Lung microvascular endothelial cell (primary cell): Measurements from ENCODE around the gene ILDR2. TPM values are rescaled to one million over a fixed set of nuclear protein-coding genes. Genes with fewer than 3 reads are reported as not detected.
"Not testable (repeated sequence)": the region's sequence is repeated elsewhere in the genome, so short reads cannot be mapped to it uniquely, and the experiment has no call there.

Experiments
- DNase-seq, 2 donors: peaks; one replicate each; pipeline versions ENCODE4 v3.0.0 to v3.0.0-alpha.2; 2010; ENCODE audit warnings: low read depth in 2 of 2
- total RNA-seq: library from RNA; depleted of rRNA; stranded (reverse); fragments of >200 nt; gene quantifications from 2 replicates; pipeline ENCODE4 v1.2.1, GENCODE V29; 2014

The ILDR2 gene
- total RNA-seq, 1 donor from 2014 or later, result not detected

DNA sequence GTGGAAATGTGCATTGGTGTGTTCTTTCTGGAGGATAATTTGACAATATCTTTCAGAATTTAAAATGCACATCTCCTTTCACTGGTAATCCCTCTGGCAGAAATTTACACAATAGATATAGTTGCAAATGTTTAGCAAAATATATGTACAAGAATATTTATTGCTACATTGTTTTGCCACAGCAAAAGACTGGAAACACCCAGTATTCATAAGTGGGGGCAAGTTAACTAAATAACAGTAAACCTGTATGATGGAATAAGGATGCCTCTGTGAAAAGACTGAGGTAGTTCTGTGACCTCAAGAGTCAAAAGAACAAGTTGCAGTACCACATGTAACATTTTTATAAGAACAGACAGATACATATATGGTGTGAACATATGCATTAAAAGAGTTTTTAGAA is 85.6 kb downstream of the ILDR2 start:
- DNase-seq, result no peak

DNA sequence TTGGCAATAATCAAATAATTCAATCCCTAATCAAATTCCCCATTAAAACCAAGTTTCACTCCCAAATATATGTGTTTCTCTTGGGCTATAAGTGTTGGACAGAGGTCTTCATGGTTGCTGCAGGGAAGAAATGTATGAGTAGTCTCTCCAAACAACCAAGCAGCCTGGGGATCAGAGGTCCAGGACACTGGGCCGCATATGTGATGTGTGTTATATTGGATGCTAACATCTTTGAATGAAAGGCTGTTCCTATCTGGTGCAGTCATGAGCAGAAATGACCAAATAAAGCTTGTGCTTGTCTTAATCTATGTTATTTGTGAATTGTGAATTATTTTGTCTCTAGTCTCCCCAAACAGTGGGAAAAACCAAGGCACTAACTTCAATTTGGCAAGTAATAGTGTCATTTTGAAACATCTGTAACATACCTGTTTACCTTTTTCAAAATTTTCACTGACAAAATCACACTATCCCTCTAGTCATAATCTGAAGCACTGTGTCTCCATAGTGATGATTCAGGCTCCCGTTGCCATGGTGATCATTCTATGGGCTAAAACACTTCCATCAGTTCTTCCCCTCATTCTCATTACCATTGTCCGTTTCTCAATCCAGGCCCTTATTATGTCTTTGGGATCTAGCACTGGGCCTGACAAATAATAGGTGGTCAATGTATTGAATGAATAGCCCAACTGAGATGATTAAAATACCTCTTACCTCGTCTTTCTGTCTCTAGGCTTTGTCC is 86.8 kb downstream of the ILDR2 start:
- DNase-seq, result no peak

DNA sequence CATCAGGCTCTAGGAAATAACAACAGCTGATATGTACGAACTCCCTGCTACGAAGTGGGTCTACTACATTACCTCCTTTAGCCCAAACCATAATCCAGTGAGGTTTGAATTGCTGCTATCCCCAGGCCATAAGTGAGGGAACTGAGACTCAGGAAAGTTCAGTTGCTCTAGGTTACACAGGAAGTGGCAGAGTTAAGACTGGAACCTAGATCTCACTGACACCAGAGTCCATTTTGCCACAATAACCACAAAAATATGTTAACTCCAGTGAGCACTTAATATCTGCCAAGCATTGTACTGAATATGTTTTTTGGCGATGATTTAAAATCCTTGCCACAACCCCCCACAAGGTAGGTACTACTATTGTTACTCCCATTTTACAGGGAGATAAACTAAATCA is 90.4 kb downstream of the ILDR2 start:
- no peak for DNase-seq

DNA sequence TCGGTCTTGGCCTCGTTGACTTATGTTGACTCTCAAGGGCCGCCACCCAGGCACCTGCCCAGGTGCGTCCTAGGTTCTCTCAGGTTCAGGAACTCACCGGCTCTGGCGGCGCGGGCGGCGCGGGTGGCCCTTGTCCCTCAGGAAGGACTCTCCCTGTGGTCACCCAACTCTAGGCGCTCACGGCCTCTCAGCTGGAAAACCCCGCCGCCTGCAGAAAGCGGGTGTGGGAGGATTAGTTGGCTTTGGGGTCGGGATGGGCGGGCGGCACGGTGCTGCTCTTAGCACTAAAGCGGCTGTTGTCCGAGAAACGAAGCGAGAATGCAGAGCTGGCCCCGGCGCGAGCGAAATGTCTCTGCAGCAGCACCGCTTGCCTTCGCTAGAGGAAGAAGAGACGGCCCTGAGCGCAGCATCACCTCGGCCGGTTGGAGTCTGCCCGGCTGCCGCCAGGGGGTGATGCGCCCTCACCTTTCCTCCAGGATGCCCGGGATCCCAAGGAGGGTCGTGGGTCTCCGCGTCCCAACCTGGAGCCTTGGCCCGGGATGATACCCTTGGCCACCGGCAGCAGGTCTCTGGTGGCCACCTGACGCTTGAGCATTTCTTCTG is 91.2 kb downstream of the ILDR2 start:
- DNase-seq, result peak in 1 of 2 donors; percentile 11

DNA sequence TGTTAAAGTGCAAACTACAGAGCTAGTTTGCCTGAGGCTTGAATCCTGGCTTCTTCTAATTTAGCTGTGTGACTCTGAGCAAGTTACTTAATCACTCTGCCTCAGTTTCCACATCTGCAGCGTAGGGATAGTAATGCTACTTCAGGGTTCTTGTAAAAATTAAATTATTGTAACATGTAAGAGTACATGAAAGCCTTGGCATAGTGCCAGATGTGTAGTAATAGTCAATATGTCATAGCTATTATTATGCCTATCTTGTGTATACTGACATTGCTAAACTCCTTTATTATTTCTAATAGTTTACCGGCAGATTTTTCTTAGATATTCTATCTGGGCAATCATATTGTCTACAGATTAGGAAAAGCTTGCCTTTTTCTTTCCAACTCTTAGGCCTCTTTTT is 92.4 kb downstream of the ILDR2 start:
- DNase-seq, result no peak

DNA sequence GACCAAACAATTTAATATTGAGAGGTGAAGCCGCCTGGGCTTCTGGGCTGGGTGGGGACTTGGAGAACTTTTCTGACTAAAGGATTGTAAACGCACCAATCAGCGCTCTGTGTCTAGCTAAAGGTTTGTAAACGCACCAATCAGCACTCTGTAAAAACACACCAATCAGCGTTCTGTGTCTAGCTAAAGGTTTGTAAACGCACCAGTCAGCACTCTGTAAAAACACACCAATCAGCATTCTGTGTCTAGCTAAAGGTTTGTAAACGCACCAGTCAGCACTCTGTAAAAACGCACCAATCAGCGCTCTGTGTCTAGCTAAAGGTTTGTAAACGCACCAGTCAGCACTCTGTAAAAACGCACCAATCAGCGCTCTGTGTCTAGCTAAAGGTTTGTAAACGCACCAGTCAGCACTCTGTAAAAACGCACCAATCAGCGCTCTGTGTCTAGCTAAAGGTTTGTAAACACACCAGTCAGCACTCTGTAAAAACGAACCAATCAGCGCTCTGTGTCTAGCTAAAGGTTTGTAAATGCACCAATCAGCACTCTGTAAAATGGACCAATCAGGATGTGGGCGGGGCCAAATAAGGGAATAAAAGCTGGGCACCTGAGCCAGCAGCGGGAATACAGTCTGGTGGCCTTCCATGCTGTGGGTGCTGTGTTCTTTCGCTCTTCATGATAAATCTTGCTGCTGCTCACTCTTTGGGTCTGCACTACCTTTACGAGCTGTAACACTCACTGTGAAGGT is 97.0 kb downstream of the ILDR2 start:
- DNase-seq, result not testable (repeated sequence)

DNA sequence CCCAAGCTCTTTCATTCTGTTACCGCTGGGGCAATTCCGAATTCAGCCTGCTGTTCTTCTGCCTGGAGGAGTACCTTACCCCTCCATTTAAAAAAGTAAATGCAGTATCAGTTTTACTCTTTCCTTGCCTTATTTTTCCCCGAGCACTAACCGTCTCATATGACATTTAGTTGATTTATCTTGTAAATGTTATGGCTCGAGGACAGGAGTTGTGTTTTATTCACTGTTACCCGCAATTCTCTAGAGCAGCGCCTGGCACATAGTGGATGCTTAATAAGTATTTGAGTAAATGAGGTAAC is 98.9 kb downstream of the ILDR2 start:
- no peak for DNase-seq

DNA sequence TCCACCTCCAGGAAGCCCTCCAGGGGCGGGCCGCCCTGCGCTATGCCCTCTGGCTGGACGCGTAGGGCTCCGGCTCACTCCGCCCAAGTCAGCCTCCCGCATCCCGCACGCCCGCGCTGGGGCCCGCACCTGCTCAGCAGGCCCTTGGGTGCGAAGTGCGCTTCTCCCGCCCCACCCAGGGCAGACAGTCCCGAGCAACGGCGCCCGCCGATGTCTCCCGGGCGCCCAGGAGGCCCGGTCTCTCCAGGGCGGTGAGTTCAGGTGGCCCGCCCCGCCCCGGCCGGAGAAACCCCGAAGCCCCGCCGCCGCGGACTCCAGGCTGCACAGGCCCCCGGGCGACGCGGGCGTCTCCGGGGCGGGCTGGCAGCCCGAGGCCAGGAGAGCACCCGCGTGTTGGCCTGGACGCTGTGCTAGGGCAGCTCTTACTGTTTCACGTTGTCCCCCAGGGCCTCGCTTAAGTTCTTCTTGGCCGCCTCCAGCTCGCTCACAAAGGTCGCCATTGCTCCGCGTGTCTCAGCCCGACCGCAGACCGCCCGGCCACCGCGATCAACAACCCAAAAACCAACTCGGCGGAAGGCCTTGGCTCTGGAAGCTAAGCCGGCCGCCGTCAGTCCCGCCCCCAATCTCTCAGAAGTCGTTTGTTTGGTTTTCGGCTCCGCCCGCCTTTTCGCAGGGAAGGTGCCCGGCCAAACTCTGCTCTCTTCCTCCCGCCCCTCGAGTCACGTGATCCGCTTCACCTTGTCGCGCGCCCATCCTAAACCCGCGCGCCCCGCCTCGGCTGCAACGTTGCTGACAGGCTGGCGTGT is 99.4 kb downstream of the ILDR2 start, which contains the start of gene TADA1:
TADA1 (minus strand) TSS at position 531 of the 806 bp plus-strand sequence; CDS start at position 500, 31 bp downstream.
- peak; percentile 98 for DNase-seq

DNA sequence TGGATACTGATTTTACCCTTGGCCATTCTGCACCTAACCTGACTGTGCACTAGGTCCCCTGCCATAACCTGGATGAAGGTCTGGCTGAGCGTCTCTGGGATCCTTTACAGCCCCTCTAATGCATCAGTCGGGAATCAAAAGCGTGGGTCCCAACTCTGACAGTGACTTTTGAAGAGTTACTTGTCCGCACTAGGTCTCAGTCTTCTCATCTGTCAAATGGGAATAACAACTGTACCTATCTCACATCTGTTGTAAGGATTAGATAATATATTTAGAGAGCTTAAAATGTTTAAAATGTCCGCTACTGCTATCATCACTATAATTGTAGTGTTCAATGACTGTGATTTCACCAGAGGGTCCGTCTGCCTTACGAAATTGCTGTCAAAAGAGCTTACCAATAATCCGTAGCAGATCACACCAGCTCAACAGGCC is 100.0 kb downstream of the ILDR2 start:
- no peak for DNase-seq

DNA sequence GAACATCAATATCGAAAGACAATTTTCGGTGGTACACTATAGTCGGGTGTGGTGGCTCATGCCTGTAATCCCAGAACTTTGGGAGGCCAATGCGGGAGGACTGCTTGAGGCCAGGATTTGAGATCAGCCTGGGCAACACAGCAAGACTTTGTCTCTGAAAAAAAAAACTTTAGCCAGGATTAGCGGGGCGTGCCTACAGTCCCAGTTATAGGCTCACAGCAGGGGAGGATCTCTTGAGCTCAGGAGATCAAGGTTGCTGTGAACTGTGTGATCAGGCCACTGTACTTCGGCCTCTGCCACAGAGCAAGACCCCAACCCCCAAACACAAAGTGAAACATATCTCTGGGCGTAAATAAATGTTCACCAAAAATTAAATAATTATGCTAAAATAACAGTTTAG is 100.9 kb downstream of the ILDR2 start:
- DNase-seq, result no peak

DNA sequence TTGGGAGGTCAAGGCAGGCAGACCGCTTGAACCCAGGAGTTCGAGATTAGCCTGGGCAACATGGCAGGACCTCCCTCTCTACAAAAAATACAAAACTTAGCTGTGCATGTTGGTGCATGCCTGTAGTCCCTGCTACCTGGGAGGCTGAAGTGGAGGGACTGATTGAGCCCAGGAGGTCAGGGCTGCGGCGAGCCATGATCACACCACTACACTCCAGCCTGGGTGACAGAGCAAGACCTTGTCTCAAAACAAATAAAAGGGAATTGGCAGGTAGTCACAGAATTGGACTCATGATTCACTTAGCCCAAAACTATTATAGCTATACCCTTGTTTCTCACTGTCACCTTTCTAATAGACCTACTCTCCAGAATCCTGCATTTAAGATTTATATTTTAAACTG is 104.8 kb downstream of the ILDR2 start:
- no peak for DNase-seq

DNA sequence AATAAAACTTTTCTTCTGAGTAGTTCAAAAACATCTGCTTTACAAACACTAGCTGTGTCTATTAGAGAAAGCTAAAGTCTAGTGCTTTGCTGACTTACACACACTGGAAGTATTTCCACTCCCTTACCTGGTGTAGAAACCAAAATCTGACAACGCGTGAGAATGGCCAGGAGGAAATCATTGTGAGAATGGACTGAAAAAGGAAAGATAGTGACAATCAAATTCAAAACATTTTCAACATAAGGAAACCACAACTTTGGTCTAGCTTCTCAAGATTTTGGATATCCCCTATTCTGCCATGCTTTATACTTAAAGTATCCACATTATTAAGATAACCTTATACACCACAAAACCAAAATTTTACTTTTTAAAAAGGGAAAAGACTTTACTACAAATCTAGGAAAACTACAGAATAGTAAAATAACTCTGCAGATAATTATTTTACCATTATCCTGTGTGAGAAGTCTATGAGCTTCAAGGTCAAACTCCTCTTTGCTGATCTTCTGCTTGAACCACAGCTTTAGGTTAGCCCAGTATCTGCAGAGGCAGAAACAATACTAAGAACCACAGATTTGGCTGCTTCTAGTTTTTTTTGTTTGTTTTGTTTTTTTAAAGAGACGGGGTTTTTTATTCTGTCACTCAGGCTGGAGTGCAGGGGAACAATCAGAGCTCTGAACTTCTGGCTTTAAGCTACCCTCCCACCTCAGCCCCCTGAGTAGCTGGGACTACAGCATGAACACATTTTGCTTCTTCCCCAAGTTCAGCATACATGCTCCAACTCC is 105.8 kb downstream of the ILDR2 start:
- no peak for DNase-seq

DNA sequence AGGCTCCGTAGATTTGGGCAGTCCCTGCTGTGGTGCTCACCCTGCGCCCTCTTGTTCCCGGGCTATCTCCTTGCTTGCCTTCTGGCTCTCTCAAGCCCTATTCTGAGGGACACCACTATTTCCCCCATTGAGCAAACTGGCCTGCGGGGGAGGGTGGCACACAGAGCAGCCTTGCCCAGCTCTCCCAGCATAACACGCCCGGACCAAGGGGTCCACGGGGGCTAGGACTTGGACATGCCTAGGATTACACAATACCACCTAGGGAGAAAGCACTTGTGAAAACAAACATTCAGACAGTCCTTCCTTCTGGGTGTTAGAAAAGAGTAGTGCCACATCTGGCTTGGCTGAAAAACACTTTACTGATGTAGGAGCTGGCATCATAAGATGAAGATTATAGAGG is 106.7 kb downstream of the ILDR2 start:
- no peak for DNase-seq

DNA sequence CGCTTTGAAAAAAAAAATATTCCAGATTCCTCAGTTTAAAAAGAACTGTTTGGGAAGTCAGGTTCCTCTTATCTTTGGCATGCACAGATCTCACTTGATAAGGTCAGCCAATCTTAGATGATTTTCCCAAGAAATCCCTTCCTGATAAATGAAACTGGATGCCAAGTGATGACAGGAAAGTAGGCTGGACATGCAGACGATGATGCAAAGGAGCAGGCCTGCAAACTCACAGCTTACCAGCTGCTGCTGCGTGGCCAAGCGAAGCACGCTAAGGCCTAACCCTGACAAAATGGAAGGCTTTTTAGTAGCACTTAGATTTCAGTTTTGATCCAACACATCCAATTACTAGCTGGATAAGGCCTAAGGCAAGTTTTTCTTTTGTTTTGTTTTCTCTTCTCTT is 109.4 kb downstream of the ILDR2 start:
- peak in 1 of 2 donors; percentile 71 for DNase-seq

DNA sequence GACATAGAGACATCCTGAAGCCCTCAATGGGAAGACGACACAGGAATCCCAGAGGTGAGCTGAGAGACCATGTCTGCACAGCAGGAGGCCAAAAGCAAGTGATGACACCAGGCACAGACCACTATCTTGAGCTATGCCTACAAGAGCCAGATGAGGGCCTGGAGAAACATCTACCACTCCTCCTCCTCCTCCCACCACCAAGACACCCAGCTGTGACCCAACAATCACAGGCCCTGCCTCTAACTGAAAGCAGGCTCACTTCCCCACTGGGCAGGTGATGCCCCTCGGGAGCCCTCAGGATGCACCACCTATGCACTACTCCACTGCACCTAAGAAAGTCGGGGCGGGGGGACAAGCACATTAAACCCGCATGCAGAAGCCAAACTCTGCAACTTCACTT is 115.7 kb downstream of the ILDR2 start:
- no peak for DNase-seq

DNA sequence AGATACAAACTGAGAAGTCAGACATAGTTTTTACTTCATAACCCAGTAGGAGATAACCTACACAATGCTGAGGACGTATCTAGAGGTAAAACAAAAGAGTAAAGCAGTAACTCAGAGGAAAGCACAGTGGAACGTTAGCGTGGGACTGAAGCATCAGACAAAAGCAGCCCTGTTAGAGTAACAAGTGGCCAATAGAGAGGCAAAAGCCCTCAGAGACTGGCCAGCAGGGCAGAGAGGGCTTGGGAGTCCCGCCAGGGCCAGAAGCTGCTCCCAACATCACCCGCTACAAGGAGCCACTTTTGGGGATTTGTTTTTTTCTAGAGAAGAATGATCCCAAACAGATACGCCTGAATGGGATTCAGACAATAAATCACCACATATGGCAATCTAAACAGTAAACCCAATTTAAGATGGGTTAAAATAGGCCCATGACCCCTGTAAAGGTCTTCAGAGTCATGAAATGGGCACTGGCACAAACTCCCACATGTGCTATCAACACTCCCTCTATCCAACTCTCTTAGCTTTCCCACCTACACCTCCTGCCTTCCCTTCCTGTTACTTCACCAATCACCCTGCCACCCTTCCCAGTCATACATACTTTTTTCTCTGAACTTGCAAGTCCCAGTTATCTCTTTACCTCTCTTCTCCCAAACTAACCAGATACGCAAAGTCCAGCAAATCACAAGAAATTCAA is 116.5 kb downstream of the ILDR2 start:
- no peak for DNase-seq
